ENCODE results near the gene ZNF750. TPM values are rescaled to one million over a fixed set of nuclear protein-coding genes. Genes with fewer than 3 reads are reported as not detected.
A peak's percentile ranks its signal among the peaks of the same experiment; 100 is the strongest.

The ZNF750 gene
- total and polyA plus RNA-seq, 12 donors: 0.07 to 0.20 (median 0.11) TPM; not detected in 8

DNA sequence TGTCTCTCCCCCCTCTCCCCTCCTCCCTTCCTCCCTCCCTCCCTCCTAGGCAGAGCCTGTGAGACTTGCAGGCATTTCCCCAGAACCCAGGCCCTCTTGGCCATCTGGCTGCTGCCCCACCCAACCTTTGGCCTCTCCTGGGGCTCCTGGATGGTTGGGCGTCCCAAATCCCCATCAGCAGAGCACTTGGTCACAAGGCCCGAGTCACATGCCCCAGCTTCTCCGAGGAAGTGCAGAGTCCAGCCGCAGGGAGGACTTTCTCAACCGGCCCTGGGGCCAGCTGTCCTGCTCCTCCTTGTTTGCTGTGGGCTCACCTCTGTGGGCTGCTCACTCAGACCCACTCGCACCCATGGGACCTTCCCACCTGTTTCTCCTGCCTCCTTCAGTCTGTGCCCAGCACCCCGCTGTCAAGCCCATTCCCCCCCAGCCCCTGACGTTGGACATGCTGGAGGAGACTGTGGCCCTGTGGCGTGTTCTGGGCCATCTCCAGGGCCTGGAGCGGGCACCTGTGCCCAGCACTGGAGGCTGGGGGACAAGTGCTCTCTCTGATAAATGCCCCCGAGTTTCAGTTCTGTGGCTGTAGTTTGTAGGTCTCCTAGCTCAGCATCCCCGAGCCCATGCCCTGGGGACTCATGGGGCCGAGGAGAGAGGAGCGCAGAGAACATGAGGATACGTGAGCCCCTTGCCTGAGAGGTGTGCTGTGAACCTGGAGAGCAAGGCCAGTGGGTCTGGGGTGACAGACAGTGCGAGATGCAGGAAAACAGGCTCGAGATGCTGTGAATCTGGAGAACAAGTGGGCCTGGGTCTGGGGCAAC lies 42.3 kb upstream of the ZNF750 start:
- DNase-seq: peak in 5 of 7 donors; percentile 48 to 56 (median 55)
- intact Hi-C loops (cut with DNase I): no loop called here

DNA sequence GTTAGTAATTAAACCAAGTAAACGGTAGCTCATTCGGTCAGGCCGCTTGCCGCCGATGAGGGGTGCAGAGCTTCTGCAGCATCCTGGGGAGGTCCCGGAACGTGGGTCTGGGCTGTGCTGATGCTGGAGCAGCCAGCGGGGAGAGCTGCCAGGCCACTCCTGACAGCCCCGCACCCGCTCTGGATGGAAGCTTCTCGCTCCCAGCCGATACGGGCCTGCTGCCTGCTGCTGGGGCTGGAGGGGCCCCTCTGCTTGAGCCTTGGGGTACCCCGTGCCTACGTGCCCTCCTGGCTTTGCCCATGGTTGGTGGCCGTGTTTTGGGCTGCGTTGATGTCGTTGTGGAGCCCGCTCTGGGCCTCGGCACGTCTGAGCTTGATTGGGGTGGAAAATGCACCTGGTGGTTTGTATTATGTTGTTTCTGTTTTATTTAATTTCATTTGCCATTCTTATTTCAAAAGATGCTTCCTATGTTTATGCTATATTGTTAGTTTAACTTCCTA lies 41.6 kb upstream of the ZNF750 start:
- peaks cover 8 to 28% of the 10 kb centered on the region in 2 donors for H3K4me1 ChIP-seq (replicated peaks in 1 of 2)
- intact Hi-C loops (cut with DNase I): no loop called here
- DNase-seq: no peak
- peak overlapping the region in 1 of 5 donors; percentile 47 for H3K27ac ChIP-seq
- WGBS, 4 donors: 86 to 90% (median 89%) methylated on average over 18 to 21 of the region's 21 CpGs
- H3K36me3 ChIP-seq (replicated peaks in 1 of 2): no peaks in the 10 kb centered on the region
- H3K9me3 ChIP-seq (replicated peaks in 1 of 3): no peaks in the 10 kb centered on the region
- no peaks in the 10 kb centered on the region for H3K27me3 ChIP-seq
- TF ChIP-seq, protein P1, sequence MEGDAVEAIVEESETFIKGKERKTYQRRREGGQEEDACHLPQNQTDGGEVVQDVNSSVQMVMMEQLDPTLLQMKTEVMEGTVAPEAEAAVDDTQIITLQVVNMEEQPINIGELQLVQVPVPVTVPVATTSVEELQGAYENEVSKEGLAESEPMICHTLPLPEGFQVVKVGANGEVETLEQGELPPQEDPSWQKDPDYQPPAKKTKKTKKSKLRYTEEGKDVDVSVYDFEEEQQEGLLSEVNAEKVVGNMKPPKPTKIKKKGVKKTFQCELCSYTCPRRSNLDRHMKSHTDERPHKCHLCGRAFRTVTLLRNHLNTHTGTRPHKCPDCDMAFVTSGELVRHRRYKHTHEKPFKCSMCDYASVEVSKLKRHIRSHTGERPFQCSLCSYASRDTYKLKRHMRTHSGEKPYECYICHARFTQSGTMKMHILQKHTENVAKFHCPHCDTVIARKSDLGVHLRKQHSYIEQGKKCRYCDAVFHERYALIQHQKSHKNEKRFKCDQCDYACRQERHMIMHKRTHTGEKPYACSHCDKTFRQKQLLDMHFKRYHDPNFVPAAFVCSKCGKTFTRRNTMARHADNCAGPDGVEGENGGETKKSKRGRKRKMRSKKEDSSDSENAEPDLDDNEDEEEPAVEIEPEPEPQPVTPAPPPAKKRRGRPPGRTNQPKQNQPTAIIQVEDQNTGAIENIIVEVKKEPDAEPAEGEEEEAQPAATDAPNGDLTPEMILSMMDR (IDR thresholded peaks at IDR 0.05): no peak
- no peak for TF ChIP-seq POLR2A (IDR thresholded peaks at IDR 0.05)
- no peak overlapping the region for H3K4me3 ChIP-seq

More for the DNA sequence above, 42.3 kb upstream of the ZNF750 start:
- WGBS, 4 donors: 77 to 89% (median 81%) methylated on average over 17 of the region's 17 CpGs
- TF ChIP-seq, protein P1 (IDR thresholded peaks at IDR 0.05): peak in 1 of 6 experiments; percentile 14
- TF ChIP-seq POLR2A (IDR thresholded peaks at IDR 0.05): no peak
- no peak overlapping the region for H3K4me3 ChIP-seq
- no peaks in the 10 kb centered on the region for H3K9me3 ChIP-seq (replicated peaks in 1 of 3)
- H3K36me3 ChIP-seq (replicated peaks in 1 of 2): no peaks in the 10 kb centered on the region
- no peaks in the 10 kb centered on the region for H3K27me3 ChIP-seq
- peak overlapping the region in 2 of 5 donors; percentile 47 to 58 for H3K27ac ChIP-seq
- peaks cover 8 to 21% of the 10 kb centered on the region in 2 donors for H3K4me1 ChIP-seq (replicated peaks in 1 of 2)

DNA sequence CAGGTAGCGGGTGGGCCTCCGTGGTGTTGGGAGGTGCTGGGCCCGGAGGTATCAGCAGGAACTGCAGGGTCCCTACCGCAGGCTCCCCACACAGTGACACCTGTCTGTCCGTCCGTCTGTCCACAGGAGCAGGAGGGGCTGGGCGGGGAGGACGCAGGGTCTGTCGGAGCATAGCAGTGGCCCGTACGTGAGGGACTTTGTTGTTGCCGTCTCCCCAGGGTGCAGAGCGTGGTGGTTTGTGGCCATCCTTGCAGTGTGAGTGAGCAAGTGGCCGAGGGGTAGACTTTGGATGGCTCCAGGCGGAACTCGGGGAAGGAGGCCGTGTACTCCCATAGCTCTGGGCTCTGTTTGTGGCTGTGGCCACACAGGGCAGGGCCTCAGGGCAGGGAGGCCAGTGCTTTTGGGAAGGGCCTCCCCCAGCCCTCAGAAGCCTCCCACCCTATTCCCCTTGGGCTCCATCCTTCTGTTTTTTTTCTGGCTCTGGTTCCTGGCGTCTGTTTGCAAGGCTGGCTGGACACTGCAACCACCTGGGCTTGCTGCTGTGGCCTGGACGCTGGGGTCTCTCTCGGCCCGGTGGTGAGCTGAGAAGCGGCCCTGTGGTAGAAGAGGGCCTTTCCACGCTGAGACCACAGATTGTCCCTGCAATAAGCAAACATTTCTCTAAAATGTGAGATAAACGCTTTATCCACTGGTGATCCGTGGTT lies 41.0 kb upstream of the ZNF750 start:
- H3K4me1 ChIP-seq (replicated peaks in 1 of 2): peaks cover 2 to 28% of the 10 kb centered on the region in 2 donors
- H3K27ac ChIP-seq: no peak overlapping the region
- WGBS, 4 donors: 88 to 97% (median 92%) methylated on average over 16 to 25 of the region's 25 CpGs
- H3K4me3 ChIP-seq: no peak overlapping the region
- intact Hi-C loops (cut with DNase I): no loop called here
- H3K36me3 ChIP-seq (replicated peaks in 1 of 2): no peaks in the 10 kb centered on the region
- DNase-seq: no peak
- no peaks in the 10 kb centered on the region for H3K9me3 ChIP-seq (replicated peaks in 1 of 3)
- no peak for TF ChIP-seq POLR2A (IDR thresholded peaks at IDR 0.05)
- TF ChIP-seq, protein P1 (IDR thresholded peaks at IDR 0.05): no peak
- H3K27me3 ChIP-seq: no peaks in the 10 kb centered on the region

DNA sequence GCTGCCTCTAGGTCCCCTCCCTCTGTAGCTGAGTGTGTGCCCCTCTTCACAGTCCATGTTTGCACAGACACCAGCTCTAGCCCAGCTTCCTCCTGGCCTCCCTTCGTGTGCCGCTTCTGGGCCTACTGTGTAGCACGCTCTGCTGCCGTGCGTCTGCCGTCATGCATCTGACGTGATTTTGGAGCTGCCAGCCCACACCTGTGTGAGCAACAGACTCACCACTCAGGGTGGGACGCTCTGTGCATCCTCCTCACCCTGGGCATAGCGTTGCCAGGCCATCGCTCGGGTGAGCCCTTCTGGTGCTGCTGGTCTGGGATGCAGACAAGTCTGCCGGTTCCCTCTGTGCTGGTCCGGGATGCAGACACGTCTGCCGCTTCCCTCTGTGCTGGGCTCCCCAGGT lies 39.4 kb upstream of the ZNF750 start:
- no peaks in the 10 kb centered on the region for H3K9me3 ChIP-seq (replicated peaks in 1 of 3)
- H3K27me3 ChIP-seq: no peaks in the 10 kb centered on the region
- H3K27ac ChIP-seq: no peak overlapping the region
- DNase-seq: no peak
- intact Hi-C loops (cut with DNase I): no loop called here
- H3K4me1 ChIP-seq (replicated peaks in 1 of 2): peaks cover 0 to 21% of the 10 kb centered on the region in 2 donors
- H3K36me3 ChIP-seq (replicated peaks in 1 of 2): no peaks in the 10 kb centered on the region
- no peak overlapping the region for H3K4me3 ChIP-seq
- TF ChIP-seq, protein P1 (IDR thresholded peaks at IDR 0.05): no peak
- no peak for TF ChIP-seq POLR2A (IDR thresholded peaks at IDR 0.05)
- 93 to 97% (median 94%) methylated on average over 10 to 15 of the region's 15 CpGs for WGBS, 4 donors
